ENCODE data around the gene EPHA4.

The EPHA4 gene

GRCh38 chr2:221551864-221552263, 20.2 kb downstream of the EPHA4 start:
- no peak overlapping the region for H2BK12ac ChIP-seq (ENCODE audit: low read length in 2 of 2)
- no peaks in the 10 kb centered on the region for H3K27me3 ChIP-seq (ENCODE audit: control insufficient read depth in 1 of 2, insufficient read depth in 1 of 2, low read length in 2 of 2)
- peaks cover 9% of the 10 kb centered on the region for H3K4me1 ChIP-seq (ENCODE audit: control insufficient read depth, insufficient read depth, low read depth, low read length)
- no peak overlapping the region for H3K14ac ChIP-seq (ENCODE audit: low read length in 2 of 2)
- H3K36me3 ChIP-seq (ENCODE audit: control insufficient read depth in 1 of 2, insufficient read depth in 2 of 2, low read depth in 1 of 2, low read length in 2 of 2), result peaks cover 4 to 5% of the 10 kb centered on the region in 2 experiments
- H3K27ac ChIP-seq (ENCODE audit: low read length, poor library complexity, severe bottlenecking), result no peak overlapping the region
- no peaks in the 10 kb centered on the region for H3K9me3 ChIP-seq (ENCODE audit: control insufficient read depth, low read length)
- no peak for DNase-seq
- no peak overlapping the region for H3K23ac ChIP-seq (ENCODE audit: low read length in 2 of 2)
- no peak overlapping the region for H2AK5ac ChIP-seq (ENCODE audit: low read length, severe bottlenecking)
- no peak overlapping the region for H3K4me3 ChIP-seq (ENCODE audit: insufficient read depth in 1 of 2, low read depth in 1 of 2, low read length in 2 of 2)
- no peak overlapping the region for H2AFZ ChIP-seq (ENCODE audit: low read depth, low read length)
- no peak overlapping the region for H2BK5ac ChIP-seq (ENCODE audit: low read depth, low read length, poor library complexity, severe bottlenecking)
- H3K9ac ChIP-seq (ENCODE audit: low read length), result no peak overlapping the region
- H2BK15ac ChIP-seq (ENCODE audit: low read depth, poor library complexity, severe bottlenecking), result no peak overlapping the region
- H4K8ac ChIP-seq (ENCODE audit: low read length), result no peak overlapping the region
- H2BK120ac ChIP-seq (ENCODE audit: low read depth, low read length), result no peak overlapping the region
- H3K18ac ChIP-seq (ENCODE audit: low read depth in 1 of 2, low read length in 2 of 2), result no peak overlapping the region
- H3K4ac ChIP-seq (ENCODE audit: low read depth in 1 of 2, low read length in 2 of 2), result no peak overlapping the region
- peak overlapping the region; percentile 19 for H3K4me2 ChIP-seq (ENCODE audit: low read length, poor library complexity, severe bottlenecking)
- peaks cover 20% of the 10 kb centered on the region for H3K79me1 ChIP-seq (replicated peaks; ENCODE audit: low read length, poor library complexity, severe bottlenecking)
- H4K91ac ChIP-seq (ENCODE audit: low read length), result no peak overlapping the region
- 82% methylated on average over 1 of the region's 1 CpG for whole genome bisulfite sequencing

DNA sequence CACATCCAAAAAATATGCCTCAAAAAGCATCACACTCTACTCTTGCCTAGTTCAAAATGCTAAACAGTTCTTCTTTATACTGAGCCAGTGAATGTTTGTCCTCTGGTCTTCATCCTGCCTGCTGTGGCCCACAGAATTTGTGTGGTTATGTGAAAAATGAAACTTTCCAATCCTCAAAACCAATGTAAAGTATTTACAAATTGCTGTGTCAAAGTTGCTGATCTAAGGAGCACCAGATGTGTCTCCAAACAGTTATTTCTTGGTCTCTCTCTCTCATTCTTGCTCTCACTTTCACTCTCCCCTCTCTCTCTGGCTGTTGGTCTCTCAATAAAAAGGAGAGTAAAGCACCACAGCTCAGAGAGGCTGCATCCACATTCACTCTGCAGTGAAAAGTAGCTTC, 23.0 kb downstream of the EPHA4 start:
- Histone ChIP-seq H2BK12ac (ENCODE audit: low read length in 2 of 2) (no peak overlapping the region), H3K23ac (ENCODE audit: low read length in 2 of 2) (no peak overlapping the region)

DNA sequence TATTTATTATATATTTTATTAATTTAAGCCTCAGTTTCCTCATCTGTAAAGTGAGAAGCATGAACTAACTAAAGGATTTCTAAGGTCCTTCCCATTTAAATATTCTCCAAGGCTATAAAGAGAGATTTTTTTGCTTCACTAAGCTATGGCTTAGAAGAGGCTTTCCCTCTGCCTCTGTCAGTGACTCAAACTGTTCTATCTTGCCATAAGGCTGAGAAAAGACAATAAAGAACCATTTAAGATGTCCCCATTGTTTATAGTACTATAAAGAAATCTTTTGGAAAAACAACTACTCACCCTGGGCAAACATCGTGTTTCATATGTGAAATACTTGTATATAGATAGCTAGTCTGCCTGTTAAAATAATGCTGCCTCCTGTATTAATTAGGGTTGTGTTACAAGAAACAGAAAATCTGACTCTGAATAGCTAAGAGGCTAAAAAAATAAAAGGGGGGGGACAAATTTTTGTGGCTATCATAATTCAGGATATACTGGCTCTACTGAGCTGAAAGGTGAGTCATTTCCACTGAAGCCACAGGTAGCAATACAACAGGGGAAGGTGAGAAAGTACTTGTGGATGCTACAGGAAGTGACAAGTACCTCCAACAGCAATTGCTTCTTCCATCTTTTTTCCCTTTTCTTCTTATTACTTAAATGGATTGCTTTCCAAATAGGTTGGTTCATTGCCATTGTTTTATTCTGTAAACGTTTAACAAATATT, 25.4 kb downstream of the EPHA4 start:
- no peak overlapping the region for H2BK120ac ChIP-seq (ENCODE audit: low read depth, low read length)
- peaks cover 20% of the 10 kb centered on the region for H3K79me1 ChIP-seq (replicated peaks; ENCODE audit: low read length, poor library complexity, severe bottlenecking)
- no peak for DNase-seq
- no peak overlapping the region for H2BK12ac ChIP-seq (ENCODE audit: low read length in 2 of 2)
- H3K4me2 ChIP-seq (ENCODE audit: low read length, poor library complexity, severe bottlenecking), result no peak overlapping the region
- WGBS, result no CpG with 5 or more reads among the region's 2 CpGs
- peaks cover 2 to 5% of the 10 kb centered on the region in 2 experiments for H3K36me3 ChIP-seq (ENCODE audit: control insufficient read depth in 1 of 2, insufficient read depth in 2 of 2, low read depth in 1 of 2, low read length in 2 of 2)
- H4K91ac ChIP-seq (ENCODE audit: low read length), result no peak overlapping the region
- no peak overlapping the region for H3K4ac ChIP-seq (ENCODE audit: low read depth in 1 of 2, low read length in 2 of 2)
- H2AFZ ChIP-seq (ENCODE audit: low read depth, low read length), result no peak overlapping the region
- H3K27ac ChIP-seq (ENCODE audit: low read length, poor library complexity, severe bottlenecking), result no peak overlapping the region
- H2BK5ac ChIP-seq (ENCODE audit: low read depth, low read length, poor library complexity, severe bottlenecking), result no peak overlapping the region
- no peak overlapping the region for H3K23ac ChIP-seq (ENCODE audit: low read length in 2 of 2)
- H3K14ac ChIP-seq (ENCODE audit: low read length in 2 of 2), result no peak overlapping the region
- no peak overlapping the region for H2BK15ac ChIP-seq (ENCODE audit: low read depth, poor library complexity, severe bottlenecking)
- no peaks in the 10 kb centered on the region for H3K27me3 ChIP-seq (ENCODE audit: control insufficient read depth in 1 of 2, insufficient read depth in 1 of 2, low read length in 2 of 2)
- H2AK5ac ChIP-seq (ENCODE audit: low read length, severe bottlenecking), result no peak overlapping the region
- no peak overlapping the region for H3K9ac ChIP-seq (ENCODE audit: low read length)
- no peaks in the 10 kb centered on the region for H3K9me3 ChIP-seq (ENCODE audit: control insufficient read depth, low read length)
- peaks cover 1% of the 10 kb centered on the region for H3K4me1 ChIP-seq (ENCODE audit: control insufficient read depth, insufficient read depth, low read depth, low read length)
- no peak overlapping the region for H3K18ac ChIP-seq (ENCODE audit: low read depth in 1 of 2, low read length in 2 of 2)
- no peak overlapping the region for H3K4me3 ChIP-seq (ENCODE audit: insufficient read depth in 1 of 2, low read depth in 1 of 2, low read length in 2 of 2)
- no peak overlapping the region for H4K8ac ChIP-seq (ENCODE audit: low read length)

More for the DNA sequence above, 23.0 kb downstream of the EPHA4 start:
- Histone ChIP-seq H2BK15ac (ENCODE audit: low read depth, poor library complexity, severe bottlenecking) (no peak overlapping the region), H3K4me3 (ENCODE audit: insufficient read depth in 1 of 2, low read depth in 1 of 2, low read length in 2 of 2) (no peak overlapping the region), H4K91ac (ENCODE audit: low read length) (no peak overlapping the region), H2BK120ac (ENCODE audit: low read depth, low read length) (no peak overlapping the region), H3K4ac (ENCODE audit: low read depth in 1 of 2, low read length in 2 of 2) (no peak overlapping the region), H4K8ac (ENCODE audit: low read length) (no peak overlapping the region), H3K27ac (ENCODE audit: low read length, poor library complexity, severe bottlenecking) (peak overlapping the region; percentile 7), H3K4me1 (ENCODE audit: control insufficient read depth, insufficient read depth, low read depth, low read length) (peaks cover 4% of the 10 kb centered on the region), H2AFZ (ENCODE audit: low read depth, low read length) (no peak overlapping the region), H3K4me2 (ENCODE audit: low read length, poor library complexity, severe bottlenecking) (no peak overlapping the region), H2AK5ac (ENCODE audit: low read length, severe bottlenecking) (no peak overlapping the region), H3K79me1 (replicated peaks; ENCODE audit: low read length, poor library complexity, severe bottlenecking) (peaks cover 23% of the 10 kb centered on the region), H3K18ac (ENCODE audit: low read depth in 1 of 2, low read length in 2 of 2) (no peak overlapping the region), H3K36me3 (ENCODE audit: control insufficient read depth in 1 of 2, insufficient read depth in 2 of 2, low read depth in 1 of 2, low read length in 2 of 2) (peaks cover 4 to 5% of the 10 kb centered on the region in 2 experiments), H2BK5ac (ENCODE audit: low read depth, low read length, poor library complexity, severe bottlenecking) (no peak overlapping the region), H3K9ac (ENCODE audit: low read length) (no peak overlapping the region), H3K14ac (ENCODE audit: low read length in 2 of 2) (no peak overlapping the region), H3K27me3 (ENCODE audit: control insufficient read depth in 1 of 2, insufficient read depth in 1 of 2, low read length in 2 of 2) (no peaks in the 10 kb centered on the region), H3K9me3 (ENCODE audit: control insufficient read depth, low read length) (no peaks in the 10 kb centered on the region)
- DNase-seq, result peak; percentile 41

DNA sequence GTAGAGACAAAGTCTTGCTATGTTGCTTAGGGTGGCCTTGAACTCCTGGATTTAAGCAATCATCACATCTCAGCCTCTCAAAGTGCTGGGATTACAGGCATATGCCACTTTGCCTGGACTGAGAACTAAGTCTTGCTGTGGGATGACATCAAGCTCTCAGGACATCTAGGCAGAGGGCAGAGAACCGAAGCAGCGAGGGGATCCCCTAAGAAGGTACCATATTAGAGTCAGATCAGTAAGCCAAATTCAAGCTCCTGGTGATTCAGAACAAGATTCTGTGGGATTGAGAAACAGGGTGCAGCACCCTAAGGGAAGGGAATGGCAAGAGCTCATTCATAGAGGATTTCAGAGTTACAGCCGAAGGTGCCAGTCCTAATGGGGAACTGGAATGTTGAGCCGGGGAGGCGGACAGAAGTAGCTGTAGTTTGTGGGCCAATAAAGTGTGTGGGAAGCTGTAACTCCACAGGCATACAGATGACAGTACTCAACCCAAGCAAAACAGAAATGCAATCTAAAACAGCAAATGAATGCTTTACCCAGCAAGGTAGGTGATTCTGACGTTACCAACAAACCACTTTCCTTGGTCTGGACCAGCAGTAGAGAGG, 30.9 kb downstream of the EPHA4 start:
- H3K4me1 ChIP-seq (ENCODE audit: control insufficient read depth, insufficient read depth, low read depth, low read length), result peaks cover 3% of the 10 kb centered on the region
- no peaks in the 10 kb centered on the region for H3K27me3 ChIP-seq (ENCODE audit: control insufficient read depth in 1 of 2, insufficient read depth in 1 of 2, low read length in 2 of 2)
- H2AK5ac ChIP-seq (ENCODE audit: low read length, severe bottlenecking), result peak overlapping the region; percentile 27
- H3K79me1 ChIP-seq (replicated peaks; ENCODE audit: low read length, poor library complexity, severe bottlenecking), result peaks cover 36% of the 10 kb centered on the region
- no peak overlapping the region for H4K91ac ChIP-seq (ENCODE audit: low read length)
- peaks cover 0 to 10% of the 10 kb centered on the region in 2 experiments for H3K36me3 ChIP-seq (ENCODE audit: control insufficient read depth in 1 of 2, insufficient read depth in 2 of 2, low read depth in 1 of 2, low read length in 2 of 2)
- H2BK5ac ChIP-seq (ENCODE audit: low read depth, low read length, poor library complexity, severe bottlenecking), result no peak overlapping the region
- H3K9ac ChIP-seq (ENCODE audit: low read length), result no peak overlapping the region
- no peak overlapping the region for H3K18ac ChIP-seq (ENCODE audit: low read depth in 1 of 2, low read length in 2 of 2)
- no peak overlapping the region for H3K4me2 ChIP-seq (ENCODE audit: low read length, poor library complexity, severe bottlenecking)
- H3K23ac ChIP-seq (ENCODE audit: low read length in 2 of 2), result no peak overlapping the region
- no peak overlapping the region for H2BK120ac ChIP-seq (ENCODE audit: low read depth, low read length)
- no peak overlapping the region for H2BK12ac ChIP-seq (ENCODE audit: low read length in 2 of 2)
- H2BK15ac ChIP-seq (ENCODE audit: low read depth, poor library complexity, severe bottlenecking), result no peak overlapping the region
- H2AFZ ChIP-seq (ENCODE audit: low read depth, low read length), result no peak overlapping the region
- WGBS, result 98% methylated on average over 3 of the region's 6 CpGs
- peak overlapping the region in 1 of 2 experiments; percentile 12 for H3K14ac ChIP-seq (ENCODE audit: low read length in 2 of 2)
- H3K27ac ChIP-seq (ENCODE audit: low read length, poor library complexity, severe bottlenecking), result no peak overlapping the region
- no peak overlapping the region for H3K4me3 ChIP-seq (ENCODE audit: insufficient read depth in 1 of 2, low read depth in 1 of 2, low read length in 2 of 2)
- peak overlapping the region; percentile 15 for H4K8ac ChIP-seq (ENCODE audit: low read length)
- H3K9me3 ChIP-seq (ENCODE audit: control insufficient read depth, low read length), result no peaks in the 10 kb centered on the region
- no peak overlapping the region for H3K4ac ChIP-seq (ENCODE audit: low read depth in 1 of 2, low read length in 2 of 2)
- no peak for DNase-seq
